Tibial nerve (tissue), 4 donors: Measurements from ENCODE around the gene SH2D3C. TPM values are rescaled to one million over a fixed set of nuclear protein-coding genes. Genes with fewer than 3 reads are reported as not detected.

Experiments used
- DNase-seq, 2 donors: peaks; one replicate each; pipeline ENCODE4 v3.0.0-alpha.2; 2019; ENCODE audit warnings: low spot score in 2 of 2
- H3K27ac ChIP-seq, 4 donors: fragments of 200-600 bp; sonication (generic) in 3 of 4; one replicate each; pipeline ENCODE4 v1.5.1; 2017 to 2019; ENCODE audit warnings: mild to moderate bottlenecking in 1 of 4
- H3K27me3 ChIP-seq, 2 donors: fragments of 200-600 bp; sonication (generic) in 1 of 2; one replicate each; pipeline versions ENCODE4 v1.5.1 to v1.6.0; 2017 to 2019
- H3K36me3 ChIP-seq, 3 donors: fragments of 200-600 bp; sonication (generic); one replicate each; pipeline ENCODE4 v1.5.1; 2018 to 2019
- H3K4me1 ChIP-seq, 4 donors: fragments of 200-600 bp; sonication (generic) in 3 of 4; one replicate each; pipeline ENCODE4 v1.5.1; 2017 to 2019
- H3K4me3 ChIP-seq, 4 donors: fragments of 200-600 bp; sonication (generic) in 3 of 4; one replicate each; pipeline ENCODE4 v1.5.1; 2017 to 2019; ENCODE audit warnings: mild to moderate bottlenecking in 1 of 4, moderate library complexity in 1 of 4
- H3K9me3 ChIP-seq, 4 donors: fragments of 200-600 bp; sonication (generic) in 3 of 4; one replicate each; pipeline ENCODE4 v1.5.1; 2017 to 2019
- CTCF ChIP-seq, 5 experiments: fragments of 200-600 bp in 3 of 5; fragments of 450-650 bp in 2 of 5; sonication (generic) in 3 of 5; IDR thresholded peaks; one replicate each; pipeline ENCODE4 v1.5.1; 2016 to 2019; ENCODE audit warnings: antibody characterized with exemption in 5 of 5, mild to moderate bottlenecking in 3 of 5, moderate library complexity in 2 of 5
- EP300 ChIP-seq, 2 donors: sonication (generic); formaldehyde crosslinking; IDR thresholded peaks; one replicate each; pipeline ENCODE4 v1.6.1; 2017; ENCODE audit warnings: antibody characterized with exemption in 2 of 2, mild to moderate bottlenecking in 1 of 2
- POLR2A ChIP-seq, 2 donors: fragments of 450-650 bp; IDR thresholded peaks; one replicate each; pipeline ENCODE4 v1.6.1; 2017; ENCODE audit warnings: antibody characterized with exemption in 2 of 2, mild to moderate bottlenecking in 2 of 2, moderate library complexity in 2 of 2
- WGBS, 2 donors: methylation state at CpG; one replicate each; pipeline ENCODE4 v1.1.5; 2018; 5-methylcytosine and 5-hydroxymethylcytosine counted together
- total RNA-seq, 4 donors: library from RNA; depleted of rRNA; stranded (reverse); fragments of >200 nt; gene quantifications; one replicate each; pipeline ENCODE4 v1.1.0, GENCODE V29; 2016

SH2D3C gene
- total RNA-seq, 4 donors from 2014 or later = 4.2 to 18.9 (median 13.4) TPM

DNA sequence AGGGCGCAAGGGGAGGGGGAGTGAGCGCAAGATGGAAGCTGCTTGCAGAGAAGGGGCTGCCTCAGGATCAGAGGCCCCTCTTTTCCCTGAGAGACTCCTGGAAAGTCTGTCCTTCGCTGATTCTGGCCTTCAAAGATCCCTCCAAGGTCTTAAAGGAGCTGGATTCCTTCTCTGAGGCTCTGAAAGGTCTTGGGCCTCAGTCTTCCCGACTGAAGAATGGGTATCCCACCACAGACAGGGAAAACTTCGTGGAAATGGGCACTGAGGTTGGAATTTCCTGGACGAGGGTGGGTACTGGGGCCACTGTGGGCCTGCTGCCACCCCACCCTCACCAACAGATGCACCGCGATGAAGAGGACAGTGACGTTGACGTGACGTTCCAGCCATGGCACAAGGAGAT lies 66.1 kb downstream of the SH2D3C start:
- no peak overlapping the region for H3K4me3 ChIP-seq
- peaks cover 0 to 22% (median 15%) of the 10 kb centered on the region in 4 donors for H3K4me1 ChIP-seq
- H3K36me3 ChIP-seq = peaks cover 0 to 10% (median 0%) of the 10 kb centered on the region in 3 donors
- no peak for DNase-seq
- H3K9me3 ChIP-seq = no peaks in the 10 kb centered on the region
- WGBS, 2 donors = 83 to 84% methylated on average over 5 to 10 of the region's 11 CpGs
- TF ChIP-seq EP300 (IDR thresholded peaks at IDR 0.05) (no peak), POLR2A (IDR thresholded peaks at IDR 0.05) (no peak), CTCF (IDR thresholded peaks at IDR 0.05) (no peak)
- H3K27ac ChIP-seq = no peak overlapping the region
- no peaks in the 10 kb centered on the region for H3K27me3 ChIP-seq

DNA sequence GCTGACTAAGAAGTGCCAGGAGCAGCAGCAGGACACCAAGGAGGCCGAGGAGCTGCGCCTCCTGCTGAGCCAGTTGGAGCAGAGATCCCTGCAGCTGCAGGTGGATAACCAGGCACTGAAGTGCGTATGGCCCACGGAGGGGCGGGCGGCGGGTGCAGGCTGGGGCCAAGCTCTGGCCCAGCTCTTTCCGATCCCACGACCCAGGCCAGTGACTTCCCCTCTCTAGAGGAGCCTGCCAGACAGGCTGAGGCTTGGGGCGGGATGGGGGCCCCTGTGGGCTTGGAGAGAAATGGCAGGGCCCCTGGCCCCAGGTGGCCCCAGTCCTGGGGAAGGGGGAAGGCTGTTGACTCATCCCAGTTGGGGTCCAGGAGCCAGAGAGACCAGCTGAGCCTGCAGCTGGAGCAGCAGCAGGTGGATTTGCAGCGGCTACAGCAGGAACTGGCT lies 66.6 kb downstream of the SH2D3C start:
- Histone ChIP-seq H3K36me3 (peaks cover 0 to 10% (median 0%) of the 10 kb centered on the region in 3 donors), H3K4me3 (no peak overlapping the region), H3K9me3 (no peaks in the 10 kb centered on the region), H3K4me1 (peaks cover 0 to 22% (median 15%) of the 10 kb centered on the region in 4 donors), H3K27me3 (no peaks in the 10 kb centered on the region), H3K27ac (no peak overlapping the region)
- no peak for DNase-seq
- TF ChIP-seq CTCF (IDR thresholded peaks at IDR 0.05) = no peak
- no peak for TF ChIP-seq POLR2A (IDR thresholded peaks at IDR 0.05)
- no peak for TF ChIP-seq EP300 (IDR thresholded peaks at IDR 0.05)
- 63 to 80% methylated on average over 4 to 7 of the region's 11 CpGs for WGBS, 2 donors

GRCh38 chr9:127711226-127711701 lies 67.2 kb downstream of the SH2D3C start:
- Histone ChIP-seq H3K9me3 (no peaks in the 10 kb centered on the region), H3K27me3 (no peaks in the 10 kb centered on the region), H3K27ac (no peak overlapping the region), H3K36me3 (peaks cover 0 to 10% (median 0%) of the 10 kb centered on the region in 3 donors), H3K4me1 (peaks cover 0 to 19% (median 13%) of the 10 kb centered on the region in 4 donors), H3K4me3 (no peak overlapping the region)
- 53 to 60% methylated on average over 9 of the region's 9 CpGs for WGBS, 2 donors
- DNase-seq = no peak
- TF ChIP-seq CTCF (IDR thresholded peaks at IDR 0.05) = no peak
- no peak for TF ChIP-seq EP300 (IDR thresholded peaks at IDR 0.05)
- TF ChIP-seq POLR2A (IDR thresholded peaks at IDR 0.05) = no peak

DNA sequence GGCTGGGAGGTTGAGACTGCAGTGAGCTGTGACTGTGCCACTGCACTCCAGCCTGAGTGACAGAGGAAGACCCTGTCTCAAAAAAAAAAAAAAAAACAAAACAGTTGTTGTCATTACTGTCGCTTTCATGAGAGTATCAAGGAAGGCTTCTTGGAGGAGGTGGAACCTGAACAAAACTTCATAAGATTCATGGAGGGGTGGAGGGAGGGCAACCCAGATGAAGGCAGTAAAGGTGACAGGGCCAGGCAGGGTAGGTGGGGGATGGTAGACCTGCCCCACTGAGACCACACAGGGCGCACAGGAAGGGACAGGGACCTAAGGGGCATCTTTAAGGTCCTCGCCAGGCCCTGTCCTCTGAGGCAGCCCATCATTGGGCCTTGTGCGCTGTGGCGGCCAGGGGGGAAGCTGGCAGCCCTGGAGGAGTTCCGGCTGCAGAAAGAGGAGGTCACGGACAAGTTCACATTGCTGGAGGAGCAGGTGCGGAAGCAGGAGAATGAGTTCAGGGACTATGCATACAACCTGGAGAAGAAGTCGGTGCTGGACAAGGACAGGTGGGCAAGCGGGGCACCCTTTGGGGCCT lies 68.2 kb downstream of the SH2D3C start:
- H3K27ac ChIP-seq = no peak overlapping the region
- WGBS, 2 donors = 90% methylated on average over 10 of the region's 10 CpGs
- peaks cover 0 to 10% (median 0%) of the 10 kb centered on the region in 3 donors for H3K36me3 ChIP-seq
- peaks cover 0 to 14% (median 10%) of the 10 kb centered on the region in 4 donors for H3K4me1 ChIP-seq
- no peaks in the 10 kb centered on the region for H3K9me3 ChIP-seq
- TF ChIP-seq CTCF (IDR thresholded peaks at IDR 0.05) (no peak), EP300 (IDR thresholded peaks at IDR 0.05) (no peak), POLR2A (IDR thresholded peaks at IDR 0.05) (no peak)
- peaks cover 0 to 6% of the 10 kb centered on the region in 2 donors for H3K27me3 ChIP-seq
- DNase-seq = no peak
- H3K4me3 ChIP-seq = no peak overlapping the region

DNA sequence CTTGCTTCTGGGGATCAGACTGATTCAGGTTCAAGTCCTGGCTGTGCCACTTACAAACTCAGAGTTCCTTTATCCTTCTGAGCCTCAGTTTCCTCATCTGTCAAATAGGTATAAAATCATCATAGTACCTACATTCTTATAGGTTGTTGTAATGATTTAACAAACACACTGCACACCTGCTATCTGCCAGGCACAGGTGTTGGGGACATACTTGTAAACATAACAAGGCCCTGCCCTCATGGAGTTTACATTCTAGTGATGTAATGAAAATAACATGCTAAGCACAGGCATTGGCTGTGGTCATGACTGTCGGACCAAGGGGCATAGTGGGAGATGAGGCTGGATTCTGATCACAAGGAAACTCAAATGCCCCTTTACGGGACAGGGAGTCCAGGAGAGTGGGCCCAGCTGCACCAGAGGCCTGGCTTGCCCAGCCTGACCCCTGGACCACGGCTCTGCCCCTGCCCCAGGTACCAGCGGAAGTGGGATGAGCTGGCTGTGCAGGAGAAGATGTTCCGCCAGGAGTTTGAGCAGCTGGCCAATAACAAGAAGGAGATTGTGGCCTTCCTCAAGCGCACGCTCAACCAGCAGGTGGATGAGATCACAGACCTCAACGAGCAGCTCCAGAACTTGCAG lies 69.4 kb downstream of the SH2D3C start:
- Histone ChIP-seq H3K4me3 (no peak overlapping the region), H3K36me3 (peaks cover 0 to 10% (median 0%) of the 10 kb centered on the region in 3 donors), H3K9me3 (no peaks in the 10 kb centered on the region), H3K27me3 (peaks cover 0 to 9% of the 10 kb centered on the region in 2 donors), H3K4me1 (peaks cover 0 to 5% (median under 1%) of the 10 kb centered on the region in 4 donors), H3K27ac (no peak overlapping the region)
- no peak for DNase-seq
- TF ChIP-seq EP300 (IDR thresholded peaks at IDR 0.05) (no peak), CTCF (IDR thresholded peaks at IDR 0.05) (no peak), POLR2A (IDR thresholded peaks at IDR 0.05) (no peak)
- 85 to 96% methylated on average over 8 of the region's 8 CpGs for WGBS, 2 donors
